MM.1S (cell line): Measurements from ENCODE around the gene SETDB1.

Source experiments
- DNase-seq: peaks from one replicate; pipeline ENCODE4 v3.0.0-alpha.2; 2015
- H2AFZ ChIP-seq: fragments of 300-600 bp; sonication (generic); 2 replicates; pipeline ENCODE4 v1.6.0; 2016; ENCODE audit warnings: antibody characterized with exemption, low read length
- H3F3A ChIP-seq: fragments of 300-600 bp; sonication (generic); 2 replicates; pipeline ENCODE4 v1.6.1; 2016; ENCODE audit warnings: mild to moderate bottlenecking, antibody characterized with exemption, low read length, moderate library complexity, mixed read lengths; ENCODE audit not compliant: insufficient read depth
- H3K27ac ChIP-seq: fragments of 300-600 bp; sonication (generic); 2 replicates; pipeline ENCODE4 v1.5.1; 2016; ENCODE audit warnings: mild to moderate bottlenecking, low read length
- H3K27me3 ChIP-seq: fragments of 300-600 bp; sonication (generic); replicated peaks from 2 replicates; pipeline ENCODE4 v1.6.0; 2016; ENCODE audit warnings: low read length; ENCODE audit not compliant: insufficient read depth
- H3K36me3 ChIP-seq: fragments of 300-600 bp; sonication (generic); replicated peaks from 2 replicates; pipeline ENCODE4 v1.6.1; 2016; ENCODE audit warnings: mild to moderate bottlenecking, low read length, mixed read lengths; ENCODE audit not compliant: insufficient read depth
- H3K4me1 ChIP-seq: fragments of 300-600 bp; sonication (generic); 2 replicates; pipeline ENCODE4 v1.6.1; 2016; ENCODE audit warnings: low read length, mixed read lengths
- H3K4me2 ChIP-seq: fragments of 300-600 bp; sonication (generic); 2 replicates; pipeline ENCODE4 v1.6.0; 2016; ENCODE audit warnings: low read depth, low read length
- H3K4me3 ChIP-seq: fragments of 300-600 bp; sonication (generic); 2 replicates; pipeline ENCODE4 v1.5.1; 2016; ENCODE audit warnings: low read length, mixed read lengths
- H3K79me2 ChIP-seq: fragments of 300-600 bp; sonication (generic); 2 replicates; pipeline ENCODE4 v1.6.1; 2016; ENCODE audit warnings: mixed run types, low read length, mixed read lengths
- H3K9ac ChIP-seq: fragments of 300-600 bp; sonication (generic); 2 replicates; pipeline ENCODE4 v1.6.1; 2016; ENCODE audit warnings: low read length, mixed read lengths
- H3K9me2 ChIP-seq: fragments of 300-600 bp; sonication (generic); replicated peaks from 2 replicates; pipeline ENCODE4 v1.6.1; 2016; ENCODE audit warnings: mild to moderate bottlenecking, low read length, mixed read lengths; ENCODE audit not compliant: insufficient read depth
- H3K9me3 ChIP-seq: fragments of 300-600 bp; sonication (generic); replicated peaks from 2 replicates; pipeline ENCODE4 v1.6.1; 2016; ENCODE audit warnings: mild to moderate bottlenecking, low read length, mixed read lengths; ENCODE audit not compliant: insufficient read depth
- H4K20me1 ChIP-seq: fragments of 300-600 bp; sonication (generic); 2 replicates; pipeline ENCODE4 v1.6.1; 2016; ENCODE audit warnings: mild to moderate bottlenecking, low read length, moderate library complexity, mixed read lengths; ENCODE audit not compliant: insufficient read depth
- CTCF ChIP-seq: fragments of 300-600 bp; sonication (generic); IDR thresholded peaks from 2 replicates; pipeline ENCODE4 v1.5.1; 2016; ENCODE audit warnings: antibody characterized with exemption, low read length, mixed read lengths
- EZH2 ChIP-seq: fragments of 300-600 bp; sonication (generic); optimal IDR thresholded peaks from 2 replicates; pipeline ENCODE3; 2017; ENCODE audit warnings: low read depth, mild to moderate bottlenecking, antibody characterized with exemption, low read length, mixed read lengths
- EZH2phosphoT487 ChIP-seq: fragments of 300-600 bp; sonication (generic); IDR thresholded peaks from 2 replicates; pipeline ENCODE4 v1.6.1; 2018; ENCODE audit warnings: antibody characterized with exemption, low read length

The SETDB1 gene

DNA sequence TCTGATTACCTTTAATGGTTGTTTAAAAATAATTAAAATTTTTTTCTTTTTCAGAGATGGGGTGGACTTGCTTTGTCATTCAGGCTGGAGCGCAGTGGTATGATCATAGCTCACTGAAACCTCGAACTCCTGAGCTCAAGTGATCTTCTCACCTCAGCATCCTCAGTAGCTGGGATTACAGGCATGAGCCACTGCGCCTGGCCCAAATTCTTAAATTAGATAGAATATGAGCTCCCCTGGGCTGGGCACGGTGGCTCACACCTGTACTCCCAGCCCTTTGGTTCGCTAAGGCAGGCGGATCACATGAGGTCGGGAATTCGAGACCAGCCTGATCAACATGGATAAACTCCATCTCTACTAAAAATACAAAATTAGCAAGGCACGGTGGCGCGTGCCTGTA is 31.5 kb downstream of the SETDB1 start:
- Histone ChIP-seq H3K27ac (no peak overlapping the region), H3K9ac (no peak overlapping the region), H3K9me2 (no peaks in the 10 kb centered on the region), H3K4me2 (no peak overlapping the region), H3K79me2 (no peaks in the 10 kb centered on the region), H3K27me3 (no peaks in the 10 kb centered on the region), H3K4me3 (no peak overlapping the region), H2AFZ (no peak overlapping the region), H3F3A (no peaks in the 10 kb centered on the region), H3K9me3 (no peaks in the 10 kb centered on the region), H4K20me1 (no peaks in the 10 kb centered on the region), H3K36me3 (peaks cover 13% of the 10 kb centered on the region), H3K4me1 (no peaks in the 10 kb centered on the region)
- TF ChIP-seq EZH2: no peak
- no peak for DNase-seq

- H3K4me3 ChIP-seq: no peak overlapping the region
- H3K4me2 ChIP-seq: no peak overlapping the region
- no peaks in the 10 kb centered on the region for H3F3A ChIP-seq
- H3K27me3 ChIP-seq: no peaks in the 10 kb centered on the region
- no peaks in the 10 kb centered on the region for H3K9me3 ChIP-seq
- H3K79me2 ChIP-seq: 0 out of 2 replicates have a peak, but pooled peaks cover 2% of the 10 kb centered on the region
- H2AFZ ChIP-seq: no peak overlapping the region
- H3K36me3 ChIP-seq: peaks cover 13% of the 10 kb centered on the region
- no peak for DNase-seq
- TF ChIP-seq EZH2phosphoT487 (no peak), EZH2 (no peak), CTCF (no peak)
- H3K9ac ChIP-seq: no peak overlapping the region
- no peaks in the 10 kb centered on the region for H3K9me2 ChIP-seq
- H3K4me1 ChIP-seq: no peaks in the 10 kb centered on the region
- no peak overlapping the region for H3K27ac ChIP-seq
- H4K20me1 ChIP-seq: no peaks in the 10 kb centered on the region
Observed at GRCh38 chr1:150960646-150961045, 34.5 kb downstream of the SETDB1 start.

- no peak overlapping the region for H3K4me3 ChIP-seq
- H3K4me1 ChIP-seq: no peaks in the 10 kb centered on the region
- no peak for DNase-seq
- no peaks in the 10 kb centered on the region for H3K9me3 ChIP-seq
- no peaks in the 10 kb centered on the region for H3K9me2 ChIP-seq
- H4K20me1 ChIP-seq: no peaks in the 10 kb centered on the region
- H3F3A ChIP-seq: no peaks in the 10 kb centered on the region
- H3K36me3 ChIP-seq: peaks cover 19% of the 10 kb centered on the region
- H3K27ac ChIP-seq: no peak overlapping the region
- H3K27me3 ChIP-seq: no peaks in the 10 kb centered on the region
- H3K79me2 ChIP-seq: 0 out of 2 replicates have a peak, but pooled peaks cover 2% of the 10 kb centered on the region
- TF ChIP-seq EZH2phosphoT487 (no peak), CTCF (no peak), EZH2 (no peak)
- H3K4me2 ChIP-seq: no peak overlapping the region
- no peak overlapping the region for H2AFZ ChIP-seq
- no peak overlapping the region for H3K9ac ChIP-seq
Observed at GRCh38 chr1:150961756-150962155, 35.6 kb downstream of the SETDB1 start.

DNA sequence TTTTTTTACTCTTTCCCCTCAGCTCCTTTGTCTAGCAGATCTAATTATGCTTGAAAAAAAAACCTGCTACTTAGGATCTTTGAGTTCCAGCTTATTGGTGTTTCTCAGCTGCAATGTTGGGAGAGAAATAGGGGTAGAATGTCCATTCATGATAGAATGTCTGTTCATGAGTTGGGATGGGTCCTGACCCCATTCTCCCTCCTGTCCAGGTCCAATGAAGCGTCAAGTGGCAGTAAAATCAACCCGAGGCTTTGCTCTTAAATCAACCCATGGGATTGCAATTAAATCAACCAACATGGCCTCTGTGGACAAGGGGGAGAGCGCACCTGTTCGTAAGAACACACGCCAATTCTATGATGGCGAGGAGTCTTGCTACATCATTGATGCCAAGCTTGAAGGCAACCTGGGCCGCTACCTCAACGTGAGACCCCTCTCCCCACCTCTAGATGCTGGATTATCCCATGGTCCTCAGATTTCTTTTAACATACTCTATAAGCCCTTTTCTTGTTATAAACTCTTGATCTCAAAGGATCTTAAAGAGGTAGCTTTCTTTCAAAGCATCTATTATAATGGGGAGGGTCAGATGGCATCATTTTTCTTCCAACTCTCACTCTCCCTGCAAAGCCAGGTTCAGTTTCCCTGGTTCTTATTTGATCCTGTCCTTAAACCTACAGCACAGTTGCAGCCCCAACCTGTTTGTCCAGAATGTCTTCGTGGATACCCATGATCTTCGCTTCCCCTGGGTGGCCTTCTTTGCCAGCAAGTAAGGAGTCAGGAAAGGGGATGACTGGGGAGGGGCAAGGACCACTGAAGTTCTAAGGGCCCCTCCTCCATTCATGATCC is 37.4 kb downstream of the SETDB1 start:
- Histone ChIP-seq H3K4me2 (no peak overlapping the region), H3K4me3 (no peak overlapping the region), H3K9me3 (no peaks in the 10 kb centered on the region), H3K9me2 (no peaks in the 10 kb centered on the region), H3K4me1 (no peaks in the 10 kb centered on the region), H3K27me3 (no peaks in the 10 kb centered on the region), H3K79me2 (peaks cover 17% of the 10 kb centered on the region), H2AFZ (no peak overlapping the region), H3K9ac (no peak overlapping the region), H3K36me3 (peaks cover 31% of the 10 kb centered on the region), H3K27ac (no peak overlapping the region), H4K20me1 (no peaks in the 10 kb centered on the region), H3F3A (no peaks in the 10 kb centered on the region)
- TF ChIP-seq EZH2 (no peak), EZH2phosphoT487 (no peak), CTCF (no peak)
- no peak for DNase-seq
